Uterus (tissue), 4 donors: ENCODE data around the gene MMAB. TPM values are rescaled to one million over a fixed set of nuclear protein-coding genes. Genes with fewer than 3 reads are reported as not detected.

Experiments
- DNase-seq, 2 donors: peaks; one replicate each; pipeline ENCODE4 v3.0.0-alpha.2; 2019 to 2020
- H3K27ac ChIP-seq, 2 donors: fragments of 200-600 bp; sonication (generic); 1 replicate in 1 of 2; 2 replicates in 1 of 2; pipeline ENCODE4 v1.5.1; 2016 to 2018
- H3K27me3 ChIP-seq, 2 donors: fragments of 200-600 bp; sonication (generic); one replicate each; pipeline ENCODE4 v1.5.1; 2018 to 2019; ENCODE audit warnings: control low read depth in 1 of 2
- H3K36me3 ChIP-seq, 2 donors: fragments of 200-600 bp; sonication (generic); one replicate each; pipeline ENCODE4 v1.5.1; 2019; ENCODE audit warnings: control low read depth in 1 of 2
- H3K4me1 ChIP-seq, 2 donors: fragments of 200-600 bp; sonication (generic); one replicate each; pipeline ENCODE4 v1.5.1; 2018 to 2019; ENCODE audit warnings: control low read depth in 1 of 2
- H3K4me3 ChIP-seq, 2 donors: fragments of 200-600 bp; sonication (generic); 1 replicate in 1 of 2; 2 replicates in 1 of 2; pipeline ENCODE4 v1.5.1; 2018 to 2019; ENCODE audit warnings: mild to moderate bottlenecking in 1 of 2
- H3K9me3 ChIP-seq, 2 donors: fragments of 200-600 bp; sonication (generic); one replicate each; pipeline ENCODE4 v1.5.1; 2019; ENCODE audit warnings: control low read depth in 1 of 2
- CTCF ChIP-seq, 4 experiments: fragments of 200-600 bp in 2 of 4; fragments of 450-650 bp in 2 of 4; sonication (generic) in 2 of 4; IDR thresholded peaks; one replicate each; pipeline ENCODE4 v1.5.1; 2016 to 2019; ENCODE audit warnings: antibody characterized with exemption in 4 of 4, mild to moderate bottlenecking in 2 of 4, moderate library complexity in 1 of 4
- POLR2A ChIP-seq, 2 donors: fragments of 450-650 bp; IDR thresholded peaks; one replicate each; pipeline ENCODE4 v1.6.1; 2016; ENCODE audit warnings: antibody characterized with exemption in 2 of 2, mild to moderate bottlenecking in 1 of 2, moderate library complexity in 1 of 2
- intact Hi-C: fragments of 100-400 bp; cut with DNase I; formaldehyde crosslinking; loops from one replicate; pipeline ENCODE4 v1.15.1; 2023; ENCODE audit warnings: low total_unique reads
- total RNA-seq, 4 donors: library from RNA; depleted of rRNA in 3 of 4; stranded (reverse); fragments of >200 nt in 3 of 4; gene quantifications; one replicate each; pipeline versions ENCODE4 v1.1.0 to v1.2.4, GENCODE V29; 2014 to 2023
- donor health status: DM: yes; HTN: yes; CAD: no.

Gene MMAB
- total RNA-seq, 4 donors from 2014 or later = 15.0 to 234 (median 21.5) TPM

GRCh38 chr12:109542014-109542413, 31.3 kb downstream of the MMAB start:
- no peak for DNase-seq
- no peak overlapping the region for H3K27ac ChIP-seq
- no peaks in the 10 kb centered on the region for H3K4me1 ChIP-seq
- no peak for TF ChIP-seq POLR2A (IDR thresholded peaks at IDR 0.05)
- no peak for TF ChIP-seq CTCF (IDR thresholded peaks at IDR 0.05)
- intact Hi-C loops = no loop called here
- H3K4me3 ChIP-seq = no peak overlapping the region
- no peaks in the 10 kb centered on the region for H3K27me3 ChIP-seq
- H3K9me3 ChIP-seq = no peaks in the 10 kb centered on the region
- no peaks in the 10 kb centered on the region for H3K36me3 ChIP-seq

- Histone ChIP-seq H3K9me3 (no peaks in the 10 kb centered on the region), H3K4me3 (no peak overlapping the region), H3K36me3 (no peaks in the 10 kb centered on the region), H3K27me3 (no peaks in the 10 kb centered on the region), H3K4me1 (no peaks in the 10 kb centered on the region), H3K27ac (no peak overlapping the region)
- no peak for DNase-seq
- intact Hi-C loops = no loop called here
- TF ChIP-seq POLR2A (IDR thresholded peaks at IDR 0.05) = no peak
- TF ChIP-seq CTCF (IDR thresholded peaks at IDR 0.05) = no peak
Measured at GRCh38 chr12:109541413-109541726, 31.9 kb downstream of the MMAB start.

- intact Hi-C loops = no loop called here
- H3K9me3 ChIP-seq = no peaks in the 10 kb centered on the region
- no peak overlapping the region for H3K4me3 ChIP-seq
- no peaks in the 10 kb centered on the region for H3K4me1 ChIP-seq
- no peaks in the 10 kb centered on the region for H3K36me3 ChIP-seq
- TF ChIP-seq CTCF (IDR thresholded peaks at IDR 0.05) = no peak
- no peak for TF ChIP-seq POLR2A (IDR thresholded peaks at IDR 0.05)
- H3K27me3 ChIP-seq = no peaks in the 10 kb centered on the region
- DNase-seq = no peak
- no peak overlapping the region for H3K27ac ChIP-seq
Measured at GRCh38 chr12:109540526-109541412, 32.5 kb downstream of the MMAB start.

GRCh38 chr12:109539508-109539907, 33.8 kb downstream of the MMAB start:
- TF ChIP-seq POLR2A (IDR thresholded peaks at IDR 0.05) (no peak), CTCF (IDR thresholded peaks at IDR 0.05) (no peak)
- Histone ChIP-seq H3K36me3 (no peaks in the 10 kb centered on the region), H3K4me3 (no peak overlapping the region), H3K9me3 (no peaks in the 10 kb centered on the region), H3K4me1 (no peaks in the 10 kb centered on the region), H3K27ac (no peak overlapping the region), H3K27me3 (no peaks in the 10 kb centered on the region)
- intact Hi-C loops = no loop called here
- no peak for DNase-seq

GRCh38 chr12:109538191-109538863, 35.0 kb downstream of the MMAB start:
- no peak for DNase-seq
- intact Hi-C loops = no loop called here
- H3K4me1 ChIP-seq = no peaks in the 10 kb centered on the region
- TF ChIP-seq POLR2A (IDR thresholded peaks at IDR 0.05) (no peak), CTCF (IDR thresholded peaks at IDR 0.05) (no peak)
- no peaks in the 10 kb centered on the region for H3K9me3 ChIP-seq
- no peaks in the 10 kb centered on the region for H3K36me3 ChIP-seq
- no peak overlapping the region for H3K4me3 ChIP-seq
- H3K27me3 ChIP-seq = no peaks in the 10 kb centered on the region
- H3K27ac ChIP-seq = no peak overlapping the region
